Activated CD4-positive, alpha-beta T cell treated with anti-CD3 and anti-CD28 coated beads, Interleukin-2, amount 50 U/mL, for 48 hours (primary cell): ENCODE data around the gene CNTNAP2.

Experiments
- DNase-seq, 2 experiments: peaks; one replicate each; pipeline ENCODE4 v3.0.0-alpha.2; 2020

The CNTNAP2 gene

DNA sequence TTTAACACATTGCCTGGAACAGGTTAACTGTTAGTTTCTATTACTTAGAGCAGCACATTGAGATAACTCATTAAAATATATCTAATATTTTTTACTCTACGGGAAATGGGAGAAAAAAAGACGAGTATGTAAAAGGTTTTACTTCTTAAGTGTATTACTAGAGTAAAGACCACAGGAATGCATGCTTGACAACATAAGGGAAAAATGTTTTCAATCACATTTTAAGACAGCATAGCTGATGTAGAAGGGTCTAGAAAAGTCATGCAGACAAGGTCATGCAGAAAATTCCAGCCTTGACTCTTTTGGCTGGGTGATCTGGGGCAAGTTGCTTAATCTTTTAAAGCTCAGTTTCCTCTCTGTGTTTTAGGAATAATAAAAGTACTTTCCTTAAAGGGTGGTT is 806.2 kb downstream of the CNTNAP2 start:
- no peak for DNase-seq

DNA sequence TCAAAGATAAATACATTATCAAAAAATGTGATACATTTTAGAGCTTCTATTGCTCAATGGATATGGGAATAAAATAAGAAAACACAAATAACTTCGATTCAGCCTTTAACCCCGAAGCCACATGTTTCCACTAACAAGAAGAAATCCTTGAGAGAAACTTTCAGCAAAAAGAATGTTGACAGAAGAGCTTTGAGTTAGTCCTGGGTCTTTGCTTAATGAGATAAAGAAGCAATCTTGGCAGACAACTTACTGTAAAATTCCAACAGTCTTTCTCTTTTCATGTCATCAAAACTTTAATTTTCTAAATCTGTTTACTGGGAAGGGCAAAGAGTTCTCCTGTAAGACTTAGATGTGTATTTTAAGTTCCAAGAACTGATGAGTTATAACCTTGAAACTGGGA is 810.2 kb downstream of the CNTNAP2 start:
- no peak for DNase-seq

DNA sequence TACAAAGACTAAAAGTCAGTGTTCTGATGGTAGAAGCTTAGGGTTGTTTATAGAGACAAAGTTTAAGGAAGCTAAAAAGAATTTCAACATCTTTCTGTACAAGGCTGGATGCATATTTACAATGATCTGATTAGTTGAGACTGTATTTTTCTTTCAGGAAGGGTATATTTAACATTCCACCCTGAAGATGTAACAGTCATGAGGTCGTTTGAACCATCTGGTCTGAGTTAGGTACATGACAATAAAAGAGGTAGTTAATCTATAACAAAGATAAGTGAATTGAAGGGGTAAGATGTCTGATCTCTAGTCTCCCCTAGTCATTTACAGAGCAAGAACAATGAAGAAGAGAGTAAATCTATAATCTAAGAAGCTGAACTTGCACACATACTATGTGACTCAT is 821.2 kb downstream of the CNTNAP2 start:
- DNase-seq = no peak

DNA sequence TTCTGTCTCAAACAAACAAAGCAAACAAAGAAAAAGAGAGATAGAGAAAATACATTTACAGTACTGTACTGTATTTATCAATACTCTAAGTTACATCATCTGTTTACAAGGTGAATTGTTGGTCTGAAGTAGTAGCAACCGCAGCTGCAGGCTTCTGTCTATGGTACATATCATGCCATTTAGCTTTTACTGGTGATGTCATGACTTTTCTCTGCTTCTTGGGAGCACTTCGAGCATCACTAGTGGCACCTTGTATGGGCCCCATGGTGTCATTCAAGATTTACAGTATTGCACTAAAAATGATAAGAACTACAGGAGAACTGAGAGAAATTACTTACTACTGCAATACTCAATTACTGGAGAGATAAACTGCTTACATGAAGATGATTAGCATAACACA is 826.9 kb downstream of the CNTNAP2 start:
- no peak for DNase-seq

DNA sequence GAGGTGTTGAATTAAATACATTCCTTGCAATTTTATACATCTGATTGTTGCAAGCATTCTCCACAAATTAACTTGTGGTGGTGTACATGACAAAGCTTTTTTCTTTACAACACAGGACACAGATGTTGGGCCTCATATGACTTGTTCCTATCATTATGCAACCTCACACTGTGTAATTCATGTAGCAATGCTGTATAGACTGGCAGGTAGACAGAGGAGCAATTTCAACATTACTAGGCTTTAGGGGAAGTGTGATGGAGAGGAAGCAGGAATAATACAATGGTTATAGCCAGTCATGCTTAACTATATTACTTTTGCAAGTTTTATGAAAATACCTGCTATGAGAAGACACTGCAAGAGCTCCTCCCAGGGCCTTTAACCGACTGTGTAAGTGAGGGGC is 832.1 kb downstream of the CNTNAP2 start:
- DNase-seq = no peak

DNA sequence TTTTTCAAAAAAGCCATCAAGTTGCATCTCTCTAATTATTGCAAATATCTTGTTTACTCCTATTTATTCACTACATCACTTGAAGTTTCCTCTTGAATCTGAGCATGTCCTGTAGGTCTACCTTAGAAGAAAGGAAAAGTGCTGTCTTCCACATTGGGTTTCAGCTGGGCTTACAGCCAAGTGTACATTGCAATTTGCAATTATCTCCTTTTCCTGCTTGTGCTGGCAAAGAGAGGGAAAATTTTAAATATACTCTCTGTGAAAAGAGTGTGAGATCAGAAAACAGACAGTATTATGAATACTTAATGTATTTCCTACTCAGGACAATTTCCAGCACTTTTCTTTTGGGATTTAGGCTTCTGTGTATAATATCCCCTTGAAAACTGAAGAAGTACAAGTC is 839.7 kb downstream of the CNTNAP2 start:
- DNase-seq = no peak

DNA sequence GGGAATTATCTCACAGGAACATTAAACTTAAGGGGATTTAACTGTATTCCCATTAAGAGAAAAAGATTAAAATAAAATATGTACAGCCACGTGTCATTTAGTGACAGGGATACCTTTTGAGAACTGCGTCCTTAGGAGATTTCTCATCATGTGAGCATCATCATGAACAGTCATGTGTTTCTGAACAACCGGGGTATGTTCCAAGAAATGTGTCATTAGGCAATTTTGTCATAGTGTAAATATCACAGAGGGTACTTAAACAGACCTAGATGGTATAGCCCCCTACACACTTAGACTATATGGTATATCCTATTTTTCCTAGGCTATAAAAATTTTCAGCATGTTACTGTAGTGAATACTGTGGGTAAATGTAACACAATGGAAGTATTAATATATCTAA is 840.3 kb downstream of the CNTNAP2 start:
- no peak for DNase-seq

DNA sequence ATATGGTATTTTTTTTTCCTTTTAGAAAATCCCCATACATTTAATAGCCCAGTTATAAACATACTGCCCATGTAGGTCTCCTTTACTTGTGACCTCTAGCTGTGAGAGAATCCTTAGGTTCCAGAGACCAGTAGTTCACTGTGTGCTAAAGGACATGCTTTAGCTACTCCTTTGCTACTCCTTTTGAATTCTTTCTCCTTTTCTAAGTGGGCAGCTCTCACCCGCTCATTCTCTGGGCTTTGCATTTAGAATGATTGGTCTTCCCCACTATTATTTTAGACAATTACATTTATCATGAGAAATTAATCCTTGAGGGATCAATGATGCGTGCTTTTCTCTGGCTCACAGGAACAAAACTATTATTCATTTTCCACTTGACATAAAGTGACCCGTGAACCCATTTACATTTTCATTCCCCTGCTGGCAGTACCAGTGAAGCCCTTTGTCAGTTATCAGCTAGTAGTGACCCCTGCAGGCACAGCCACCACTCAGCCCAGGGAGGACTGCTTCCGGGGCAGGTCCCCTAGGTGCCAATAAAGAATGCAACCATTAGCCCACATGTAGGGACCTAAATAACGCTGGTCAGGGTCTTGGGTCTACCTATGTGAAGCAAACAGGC is 844.3 kb downstream of the CNTNAP2 start:
- DNase-seq = no peak

DNA sequence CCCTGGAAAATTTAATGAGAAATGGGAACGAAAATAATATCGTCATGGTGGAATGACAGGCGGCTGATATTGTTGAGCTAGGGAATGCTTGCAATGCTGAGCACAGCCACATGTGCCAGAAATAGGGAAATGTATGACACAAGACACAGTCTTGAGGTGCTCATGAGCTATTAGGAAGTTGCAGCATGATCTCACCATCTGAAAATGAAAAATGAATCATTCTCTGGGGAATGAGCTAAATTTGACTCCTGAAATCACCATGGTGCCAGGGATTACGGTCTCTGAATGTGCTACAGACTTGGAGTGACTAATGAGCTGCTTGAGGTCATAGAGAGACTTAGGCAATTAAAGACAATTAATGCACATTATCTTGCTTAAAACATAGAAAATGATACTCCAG is 845.0 kb downstream of the CNTNAP2 start:
- DNase-seq = no peak

DNA sequence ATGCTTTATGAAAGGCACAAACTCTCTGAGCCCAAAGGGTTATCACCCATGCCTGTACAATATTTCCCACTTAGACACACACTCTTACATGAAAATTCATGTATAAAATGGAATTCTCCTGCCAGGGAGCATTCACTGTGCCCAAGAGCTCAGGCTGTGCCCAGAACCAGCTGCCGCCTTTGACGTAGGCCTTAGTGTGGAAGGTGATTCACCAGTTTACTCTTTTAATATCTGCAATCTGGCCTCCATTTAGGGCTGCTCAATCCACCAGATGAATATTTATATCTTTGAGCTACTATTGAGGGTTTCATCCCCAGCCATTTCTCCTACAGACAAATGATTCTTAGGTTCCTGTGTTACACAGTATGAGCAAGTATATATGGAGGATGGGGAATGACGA is 849.7 kb downstream of the CNTNAP2 start:
- no peak for DNase-seq

DNA sequence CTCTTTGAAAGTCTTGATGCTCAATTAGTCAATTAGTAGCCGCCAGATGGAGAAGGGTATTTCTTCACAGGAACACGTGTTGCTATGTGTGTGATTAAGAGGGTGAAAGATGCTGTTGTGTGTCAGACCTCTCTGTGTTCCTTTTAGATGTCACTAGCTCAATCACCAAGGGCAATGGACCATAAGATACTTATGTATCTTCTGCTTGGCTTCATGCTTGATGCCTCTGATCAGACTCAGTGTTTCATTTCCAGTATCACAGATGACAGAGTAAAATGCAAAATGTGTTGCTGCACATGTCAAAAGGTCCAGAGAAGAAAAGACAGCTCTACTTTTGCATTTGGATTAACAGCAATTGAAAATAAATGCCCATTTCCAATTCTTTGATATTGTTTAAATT is 865.9 kb downstream of the CNTNAP2 start:
- DNase-seq = no peak

DNA sequence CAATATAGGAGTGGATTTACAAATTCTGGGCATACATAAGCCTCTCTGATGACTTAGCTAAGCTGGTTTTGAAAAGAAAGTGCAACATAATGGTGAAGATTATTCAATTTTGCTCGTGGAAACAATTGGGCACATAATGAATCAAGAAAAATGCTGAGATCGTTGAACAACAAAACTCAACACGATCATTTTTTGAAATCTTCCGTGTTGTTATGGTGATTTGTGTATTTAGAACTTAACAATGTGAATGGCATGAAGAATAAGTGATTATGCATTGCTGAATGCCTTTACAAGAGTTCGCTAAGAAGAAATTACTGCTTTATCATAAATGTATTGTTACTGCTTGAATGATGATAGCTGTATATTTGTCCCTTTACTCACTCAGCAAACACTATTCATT is 875.0 kb downstream of the CNTNAP2 start:
- DNase-seq = no peak

DNA sequence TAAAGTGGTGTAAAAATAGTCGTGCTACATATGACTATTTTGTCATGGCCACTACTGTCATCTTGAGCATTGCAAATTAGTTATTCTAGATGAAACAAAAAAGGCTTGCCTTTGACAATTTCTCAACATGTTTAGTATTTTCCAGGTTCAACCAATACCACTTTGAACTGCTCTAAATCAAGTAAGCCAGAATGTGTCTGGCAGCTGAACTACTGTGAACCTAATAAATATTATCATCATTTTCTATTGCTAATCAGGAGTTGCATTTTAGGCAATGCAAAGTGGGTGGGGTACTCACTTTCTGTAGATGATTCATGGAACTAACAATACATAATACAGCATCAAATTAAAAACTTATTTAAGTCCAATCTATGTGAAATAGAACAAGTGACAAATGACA is 877.2 kb downstream of the CNTNAP2 start:
- DNase-seq = no peak

DNA sequence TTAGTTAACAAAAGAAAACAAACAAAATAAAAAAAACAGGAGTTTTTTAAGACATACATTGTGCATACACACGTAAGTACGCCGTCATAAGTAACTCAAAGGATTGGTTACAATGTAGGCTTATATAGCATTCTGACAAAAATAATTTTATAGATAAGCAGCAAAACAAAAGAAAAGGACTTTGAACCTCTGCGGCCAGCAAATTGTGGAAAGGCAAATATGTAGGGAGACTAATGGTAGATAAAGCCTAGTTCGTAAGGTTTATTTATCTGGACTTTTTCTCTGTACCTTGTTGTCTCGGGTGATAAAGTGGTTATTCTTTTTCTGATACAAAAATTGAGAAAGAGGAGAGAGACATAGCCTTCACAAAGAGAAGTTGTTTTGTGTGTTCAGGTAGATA is 891.9 kb downstream of the CNTNAP2 start:
- DNase-seq = no peak

DNA sequence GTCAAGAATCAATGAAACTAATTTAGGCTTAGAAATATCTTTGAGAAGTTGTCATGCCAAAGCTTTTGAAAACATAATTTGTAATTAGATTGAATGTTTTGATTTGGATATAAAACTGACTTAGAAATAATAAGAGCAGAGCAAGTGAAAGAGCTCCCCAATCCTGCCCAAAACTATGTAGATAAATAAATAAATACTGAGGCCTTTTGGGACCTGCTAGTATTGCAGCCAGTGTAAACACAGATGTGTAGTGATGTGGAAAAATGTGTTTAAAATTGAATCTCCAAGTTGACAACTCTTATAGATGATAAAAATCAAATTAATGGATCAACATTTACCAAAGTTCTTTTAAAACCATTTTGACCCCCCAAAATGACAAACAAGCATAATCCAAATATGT is 896.1 kb downstream of the CNTNAP2 start:
- no peak for DNase-seq

DNA sequence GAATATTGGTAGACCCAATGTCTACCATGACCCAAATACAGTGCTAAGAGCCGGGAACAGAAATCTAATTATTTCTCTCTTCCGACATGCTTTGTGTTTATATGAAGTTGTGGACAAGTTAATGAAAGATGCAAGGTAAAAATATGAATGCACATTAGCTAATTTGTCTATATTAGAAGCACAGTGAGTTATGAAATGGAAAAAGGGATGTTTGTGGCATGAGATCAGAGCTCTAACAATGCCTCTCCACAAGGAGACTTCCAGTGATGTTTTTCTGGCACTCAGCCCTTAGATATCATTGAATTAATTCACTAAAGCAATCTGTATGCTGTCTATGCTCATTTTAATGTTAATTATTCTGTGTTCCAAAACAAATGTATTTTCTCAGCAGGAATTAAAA is 897.2 kb downstream of the CNTNAP2 start:
- DNase-seq = no peak

DNA sequence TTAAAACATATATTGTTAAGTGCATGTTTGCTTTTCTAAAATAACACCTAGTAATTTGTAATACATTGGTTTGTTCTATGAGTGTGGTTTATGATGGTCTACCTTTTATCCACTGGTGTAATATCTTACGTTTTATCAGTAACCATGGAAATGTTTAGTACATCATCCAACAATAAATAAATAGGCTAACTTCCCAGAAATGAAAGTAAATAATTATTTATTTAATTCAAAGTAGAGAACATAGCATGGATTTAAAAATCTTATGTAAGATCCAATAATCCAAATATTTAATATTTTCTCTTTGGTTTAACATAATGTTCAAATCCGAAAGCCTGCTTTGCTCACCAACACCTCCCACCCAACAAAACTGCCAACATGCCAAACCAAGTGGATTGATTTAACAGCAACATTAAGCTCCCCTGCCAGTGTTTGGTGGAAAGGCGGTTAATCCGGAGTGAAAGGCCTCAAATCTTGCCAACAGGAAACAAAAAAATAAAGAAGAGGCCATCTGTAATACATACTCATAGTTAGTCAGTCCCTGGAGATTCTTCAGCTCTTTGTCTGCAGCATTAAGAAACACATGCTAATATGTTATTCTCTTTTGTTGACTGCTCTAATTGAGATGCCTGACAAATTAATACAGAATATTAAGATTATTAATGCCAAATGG is 897.8 kb downstream of the CNTNAP2 start:
- no peak for DNase-seq

DNA sequence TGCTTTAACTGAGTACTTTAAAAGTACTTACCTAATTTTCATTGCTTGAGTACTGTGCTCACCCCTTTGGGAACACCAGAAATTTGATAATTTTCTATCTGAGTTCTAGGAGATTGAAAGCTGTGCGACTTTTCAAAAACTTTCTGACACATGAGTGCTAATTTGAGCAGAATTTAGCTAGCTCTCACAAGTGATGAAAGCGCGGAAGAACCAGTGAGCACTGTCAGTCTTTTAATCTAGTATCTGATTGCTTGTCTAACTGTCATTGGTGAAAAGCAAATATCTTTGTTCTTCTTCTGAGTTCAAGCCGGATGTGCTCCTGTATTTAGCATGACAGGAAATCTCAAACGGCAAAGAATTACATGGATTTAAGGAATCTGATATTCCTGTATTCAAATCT is 899.4 kb downstream of the CNTNAP2 start:
- DNase-seq = no peak

DNA sequence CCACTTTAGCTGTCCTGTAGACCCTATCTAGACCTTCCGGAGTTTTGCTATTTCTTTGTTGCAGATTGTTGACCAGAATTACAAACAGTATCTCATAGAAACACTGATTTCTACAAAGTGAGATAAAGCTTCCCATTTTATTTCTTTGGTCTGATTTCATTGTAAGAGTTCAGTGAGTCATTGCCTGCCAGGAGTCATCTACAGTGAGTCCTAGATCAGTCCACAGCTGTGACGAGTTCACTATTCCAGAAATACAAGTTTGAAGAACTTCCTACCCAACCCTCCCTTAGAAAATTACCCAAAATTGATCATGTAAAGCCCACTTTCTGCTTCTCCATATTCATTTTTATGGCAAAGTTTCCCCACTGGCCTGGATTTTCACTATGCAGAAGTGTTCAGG is 905.5 kb downstream of the CNTNAP2 start:
- no peak for DNase-seq

DNA sequence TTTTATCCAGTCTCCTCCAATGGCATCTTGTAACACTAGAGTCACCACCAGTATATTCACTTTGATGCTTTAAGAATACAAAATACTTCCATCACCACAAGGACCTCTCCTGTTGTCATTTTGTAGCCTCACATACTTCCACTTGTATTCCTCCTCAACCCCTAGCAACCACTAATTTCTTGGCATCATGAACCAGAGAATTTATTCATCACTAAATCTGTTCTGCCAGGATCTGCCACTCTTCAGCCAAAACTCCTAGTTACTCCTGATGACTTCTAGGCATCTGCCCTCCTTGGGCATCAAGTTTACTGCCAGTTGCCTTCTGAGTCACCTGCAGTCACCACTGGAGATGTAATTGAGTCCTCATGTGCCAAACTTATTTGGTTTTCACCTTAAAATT is 906.8 kb downstream of the CNTNAP2 start:
- no peak for DNase-seq

DNA sequence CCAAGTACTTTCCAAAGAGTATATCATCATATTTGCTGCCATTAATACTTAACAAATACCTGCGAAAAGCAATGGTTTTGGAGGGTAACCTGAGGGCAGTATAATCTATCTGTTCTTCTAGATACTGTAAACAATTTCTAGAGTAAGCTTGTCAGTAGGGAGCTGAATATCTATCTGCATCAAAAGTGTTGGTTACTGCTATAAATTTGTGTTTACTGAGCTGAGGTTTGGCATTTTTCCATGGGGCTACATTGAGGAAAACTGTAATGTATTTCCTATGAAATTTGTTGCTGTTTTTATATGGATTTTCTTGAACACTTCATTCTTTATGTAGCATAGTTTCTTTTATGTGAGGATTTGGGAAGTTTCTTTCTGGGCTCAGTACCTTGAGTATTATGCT is 913.4 kb downstream of the CNTNAP2 start:
- no peak for DNase-seq

DNA sequence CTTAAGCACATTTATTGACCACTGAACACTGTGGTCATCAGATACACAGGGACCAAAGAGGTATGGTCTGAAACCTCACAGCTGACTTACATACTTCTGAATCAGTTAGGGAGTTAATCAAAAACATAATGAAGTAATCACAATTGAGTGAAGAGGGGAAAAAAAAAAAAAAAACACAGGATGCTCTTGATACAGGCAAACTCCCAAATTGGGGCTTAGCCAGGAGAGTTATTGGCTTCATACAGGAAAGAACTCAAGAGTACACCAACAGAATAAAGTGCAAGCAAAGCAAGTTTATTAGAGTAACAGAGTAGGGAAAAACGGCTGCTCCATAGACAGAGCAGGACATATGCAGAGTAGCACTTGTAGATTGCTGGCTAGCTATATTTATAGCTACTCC is 917.0 kb downstream of the CNTNAP2 start:
- DNase-seq = no peak

DNA sequence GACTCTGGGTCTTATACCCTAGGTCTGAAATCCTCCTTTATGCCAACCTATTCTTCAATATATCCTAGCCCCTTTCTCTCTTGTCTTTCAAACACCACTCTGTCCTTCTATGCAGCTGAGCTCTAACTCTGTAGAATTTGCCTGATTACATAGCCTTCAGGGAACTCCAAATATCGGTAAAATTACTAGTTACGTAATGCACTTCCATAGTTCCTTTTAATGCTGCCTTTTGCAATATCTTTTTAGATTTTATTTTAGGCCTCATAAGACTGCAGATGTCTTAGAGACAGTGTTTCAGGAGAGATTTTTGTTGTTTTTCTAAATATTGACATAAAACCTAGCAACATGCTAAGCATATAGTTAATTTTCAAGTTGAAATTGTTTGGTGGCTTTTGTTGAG is 924.8 kb downstream of the CNTNAP2 start:
- no peak for DNase-seq

DNA sequence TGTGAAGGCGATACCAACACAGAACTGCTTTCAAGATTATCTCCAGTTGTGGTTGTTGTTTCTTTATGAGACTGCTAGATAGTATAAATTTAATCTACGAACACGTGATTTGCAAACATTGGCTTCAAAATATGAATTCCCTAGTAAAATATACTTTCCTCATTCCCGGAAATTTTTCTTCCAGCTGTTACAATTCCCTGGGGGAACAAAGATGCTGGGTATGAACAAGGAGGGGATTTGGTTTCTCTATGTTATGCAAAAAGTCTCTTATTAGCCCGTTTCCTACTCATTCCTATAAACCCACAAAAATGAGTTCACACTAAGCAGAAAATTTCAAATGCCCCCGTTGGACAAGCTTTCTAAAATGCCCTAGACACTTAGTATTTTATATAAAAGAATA is 928.3 kb downstream of the CNTNAP2 start:
- DNase-seq = no peak

DNA sequence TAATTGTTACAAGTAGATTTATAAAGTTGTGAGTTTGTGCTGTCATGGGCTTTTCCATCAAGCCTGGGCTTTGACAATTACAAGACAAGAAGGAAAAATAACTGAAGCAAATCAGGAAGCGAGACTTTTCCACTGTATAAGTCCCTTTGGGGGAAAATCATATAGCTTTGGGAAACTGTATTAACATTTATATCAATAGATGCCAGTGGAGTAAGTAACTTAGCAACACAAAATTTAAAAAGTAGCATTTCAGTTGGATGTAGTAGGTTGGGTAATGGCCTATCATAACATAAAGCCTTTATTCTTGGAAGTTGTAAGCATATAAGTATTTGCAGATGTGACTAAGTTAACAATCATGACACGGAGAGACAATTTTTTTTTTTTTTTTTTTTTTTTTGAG is 931.1 kb downstream of the CNTNAP2 start:
- DNase-seq = no peak
